Fibroblast of pulmonary artery (primary cell): ENCODE results near the gene GTF3C4.

Experiments
- DNase-seq: peaks from one replicate; pipeline ENCODE4 v3.0.0-alpha.2; 2010; ENCODE audit warnings: low read depth
- H3K4me3 ChIP-seq: replicated peaks from 2 replicates; pipeline ENCODE4 v1.5.1; 2011; ENCODE audit warnings: low read depth, mild to moderate bottlenecking, control low read depth, low read length, moderate library complexity
- CTCF ChIP-seq: IDR thresholded peaks from 2 replicates; pipeline ENCODE4 v1.5.1; 2011; ENCODE audit warnings: mild to moderate bottlenecking, control low read depth, low read length, inconsistent platforms; ENCODE audit errors: missing control alignments

Gene GTF3C4

GRCh38 chr9:132637801-132638200 lies 32.5 kb upstream of the GTF3C4 start:
- DNase-seq: no peak
- TF ChIP-seq CTCF: no peak
- H3K4me3 ChIP-seq: no peak overlapping the region

DNA sequence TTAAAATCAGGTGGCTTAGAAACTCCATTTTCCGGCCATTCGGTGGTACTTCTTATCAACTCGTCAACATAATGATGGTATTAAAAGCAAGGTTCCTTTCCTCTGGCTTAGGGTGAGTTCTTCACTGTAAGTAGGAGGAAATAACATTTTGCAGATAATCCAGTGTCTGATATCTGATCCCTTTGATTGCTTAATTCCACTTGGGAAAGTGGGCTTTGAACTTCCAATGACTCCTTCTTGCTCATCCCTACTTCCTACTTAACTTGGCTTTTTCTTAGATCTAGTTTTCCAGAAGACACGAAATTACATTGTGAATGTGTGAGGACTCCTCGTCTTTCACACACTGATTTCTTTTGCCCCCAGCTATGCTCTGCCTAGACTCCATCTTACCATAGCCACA lies 32.0 kb upstream of the GTF3C4 start:
- H3K4me3 ChIP-seq: no peak overlapping the region
- TF ChIP-seq CTCF: no peak
- DNase-seq: peak; percentile 9

- no peak for DNase-seq
- H3K4me3 ChIP-seq: no peak overlapping the region
- no peak for TF ChIP-seq CTCF
These were observed 30.9 kb upstream of the GTF3C4 start for GRCh38 chr9:132639322-132639721.

GRCh38 chr9:132641216-132641615 lies 29.0 kb upstream of the GTF3C4 start:
- H3K4me3 ChIP-seq: no peak overlapping the region
- DNase-seq: no peak
- TF ChIP-seq CTCF: no peak

GRCh38 chr9:132644251-132644650 lies 26.0 kb upstream of the GTF3C4 start:
- H3K4me3 ChIP-seq: no peak overlapping the region
- no peak for DNase-seq
- TF ChIP-seq CTCF: peak; percentile 18

DNA sequence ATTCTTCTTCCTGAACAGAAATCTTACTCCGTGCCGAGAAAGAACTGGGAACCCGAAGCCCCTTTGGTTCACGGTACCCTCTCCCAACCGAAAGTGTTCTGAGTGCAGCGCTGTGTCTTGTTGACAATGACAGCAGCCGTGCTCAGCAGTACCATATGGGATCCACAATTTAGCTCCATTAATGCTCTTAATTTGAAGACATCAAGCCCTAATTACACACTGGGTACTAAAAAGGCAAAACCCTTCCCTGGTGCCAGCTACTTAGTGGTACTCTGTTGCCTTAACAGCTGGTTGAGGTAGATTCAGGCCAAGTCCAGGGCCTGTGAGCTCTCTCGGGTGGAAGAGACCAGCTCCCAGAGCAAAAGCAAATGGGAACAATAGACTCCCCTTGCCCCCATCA lies 25.0 kb upstream of the GTF3C4 start:
- no peak for TF ChIP-seq CTCF
- no peak overlapping the region for H3K4me3 ChIP-seq
- no peak for DNase-seq

- H3K4me3 ChIP-seq: no peak overlapping the region
These were observed 24.6 kb upstream of the GTF3C4 start for GRCh38 chr9:132645711-132646110.

More at GRCh38 chr9:132645711-132646110, 24.6 kb upstream of the GTF3C4 start:
- no peak for TF ChIP-seq CTCF
- no peak for DNase-seq
